KMS-11 (cell line): Measurements from ENCODE around the gene STX8.

Experiments
- H2AFZ ChIP-seq: fragments of 200-600 bp; sonication (generic); 2 replicates; pipeline ENCODE4 v1.6.1; 2016; ENCODE audit warnings: antibody characterized with exemption, mixed run types, low read depth
- H3K27ac ChIP-seq: fragments of 200-600 bp; sonication (generic); 2 replicates; pipeline ENCODE4 v1.6.1; 2016; ENCODE audit warnings: mild to moderate bottlenecking, mixed run types
- H3K27me3 ChIP-seq: fragments of 200-600 bp; sonication (generic); 2 replicates; pipeline ENCODE4 v1.6.1; 2017; ENCODE audit warnings: mild to moderate bottlenecking, low read depth, mixed run types, moderate library complexity; ENCODE audit not compliant: insufficient read depth
- H3K36me3 ChIP-seq: fragments of 200-600 bp; sonication (generic); 2 replicates; pipeline ENCODE4 v1.6.1; 2017; ENCODE audit warnings: mild to moderate bottlenecking, mixed run types; ENCODE audit not compliant: insufficient read depth
- H3K4me1 ChIP-seq: fragments of 200-600 bp; sonication (generic); 2 replicates; pipeline ENCODE4 v1.6.1; 2016; ENCODE audit warnings: mild to moderate bottlenecking, low read depth, mixed run types; ENCODE audit not compliant: poor library complexity, severe bottlenecking
- H3K4me2 ChIP-seq: fragments of 200-600 bp; sonication (generic); 2 replicates; pipeline ENCODE4 v1.7.0; 2016; ENCODE audit warnings: mild to moderate bottlenecking, mixed run types
- H3K4me3 ChIP-seq: fragments of 200-600 bp; sonication (generic); IDR thresholded peaks from 2 replicates; pipeline ENCODE4 v1.6.1; 2017; ENCODE audit warnings: low read depth, low read length, mixed read lengths; ENCODE audit not compliant: insufficient read depth
- H3K79me2 ChIP-seq: fragments of 200-600 bp; sonication (generic); 2 replicates; pipeline ENCODE4 v1.6.1; 2016; ENCODE audit warnings: low read depth, mixed run types; ENCODE audit not compliant: insufficient read depth
- H3K9ac ChIP-seq: fragments of 200-600 bp; sonication (generic); 2 replicates; pipeline ENCODE4 v1.6.1; 2016; ENCODE audit warnings: mild to moderate bottlenecking, mixed run types
- H4K20me1 ChIP-seq: fragments of 200-600 bp; sonication (generic); 2 replicates; pipeline ENCODE4 v1.6.1; 2016; ENCODE audit warnings: mild to moderate bottlenecking, mixed run types; ENCODE audit not compliant: insufficient read depth
- TF ChIP-seq, protein P1 (sequence below): fragments of 200-600 bp; sonication (generic); conservative IDR thresholded peaks from 2 replicates; pipeline ENCODE4 v1.6.1; 2017; ENCODE audit warnings: low read depth, mild to moderate bottlenecking, antibody characterized with exemption, low read length, moderate library complexity, mixed read lengths

The STX8 gene

DNA sequence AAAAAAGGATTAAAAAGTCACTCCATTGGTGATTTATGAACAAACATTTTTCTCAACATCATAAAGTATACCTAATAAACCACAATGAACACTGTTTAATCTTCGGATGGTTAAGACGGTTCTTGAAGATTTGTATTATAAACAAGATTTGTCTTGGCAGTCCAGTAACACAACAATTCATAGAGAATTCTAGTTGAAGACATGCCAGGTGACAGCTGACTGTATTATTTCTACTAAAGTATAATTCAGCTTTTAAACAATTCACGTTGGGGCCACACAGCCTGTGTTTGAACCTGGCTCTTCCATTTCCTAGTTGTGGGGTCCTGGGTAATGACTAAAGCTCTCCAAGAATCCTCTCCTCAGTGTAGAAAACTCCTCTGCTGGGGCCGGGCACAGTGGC lies 22.0 kb downstream of the STX8 start:
- H3K4me1 ChIP-seq = no peaks in the 10 kb centered on the region
- H3K4me2 ChIP-seq = no peak overlapping the region
- TF ChIP-seq, protein P1, sequence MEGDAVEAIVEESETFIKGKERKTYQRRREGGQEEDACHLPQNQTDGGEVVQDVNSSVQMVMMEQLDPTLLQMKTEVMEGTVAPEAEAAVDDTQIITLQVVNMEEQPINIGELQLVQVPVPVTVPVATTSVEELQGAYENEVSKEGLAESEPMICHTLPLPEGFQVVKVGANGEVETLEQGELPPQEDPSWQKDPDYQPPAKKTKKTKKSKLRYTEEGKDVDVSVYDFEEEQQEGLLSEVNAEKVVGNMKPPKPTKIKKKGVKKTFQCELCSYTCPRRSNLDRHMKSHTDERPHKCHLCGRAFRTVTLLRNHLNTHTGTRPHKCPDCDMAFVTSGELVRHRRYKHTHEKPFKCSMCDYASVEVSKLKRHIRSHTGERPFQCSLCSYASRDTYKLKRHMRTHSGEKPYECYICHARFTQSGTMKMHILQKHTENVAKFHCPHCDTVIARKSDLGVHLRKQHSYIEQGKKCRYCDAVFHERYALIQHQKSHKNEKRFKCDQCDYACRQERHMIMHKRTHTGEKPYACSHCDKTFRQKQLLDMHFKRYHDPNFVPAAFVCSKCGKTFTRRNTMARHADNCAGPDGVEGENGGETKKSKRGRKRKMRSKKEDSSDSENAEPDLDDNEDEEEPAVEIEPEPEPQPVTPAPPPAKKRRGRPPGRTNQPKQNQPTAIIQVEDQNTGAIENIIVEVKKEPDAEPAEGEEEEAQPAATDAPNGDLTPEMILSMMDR = no peak
- no peaks in the 10 kb centered on the region for H3K36me3 ChIP-seq
- no peaks in the 10 kb centered on the region for H3K79me2 ChIP-seq
- H3K9ac ChIP-seq = no peak overlapping the region
- H2AFZ ChIP-seq = no peak overlapping the region
- H3K4me3 ChIP-seq = no peak overlapping the region
- no peak overlapping the region for H3K27ac ChIP-seq
- H3K27me3 ChIP-seq = no peaks in the 10 kb centered on the region
- H4K20me1 ChIP-seq = no peaks in the 10 kb centered on the region

DNA sequence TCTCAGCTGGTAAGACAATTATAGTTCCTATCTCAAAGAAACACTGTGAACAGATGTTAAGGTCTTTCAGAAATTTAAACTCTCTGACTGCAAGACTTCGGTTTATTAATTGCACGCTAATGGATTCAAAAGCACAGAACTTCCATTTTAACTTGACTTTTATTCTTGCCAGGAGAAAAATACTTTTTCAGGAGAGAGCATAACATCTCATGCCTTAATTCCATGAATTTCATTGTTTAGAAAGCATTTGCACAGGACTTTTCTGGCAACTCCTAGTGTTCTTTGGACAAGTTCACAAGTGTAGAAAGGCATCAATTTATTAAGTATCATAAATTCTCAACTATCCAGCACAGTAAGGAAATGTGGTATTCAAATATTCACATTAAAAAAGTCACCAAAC lies 22.4 kb downstream of the STX8 start:
- H3K36me3 ChIP-seq = no peaks in the 10 kb centered on the region
- H2AFZ ChIP-seq = no peak overlapping the region
- no peaks in the 10 kb centered on the region for H3K79me2 ChIP-seq
- no peak overlapping the region for H3K4me3 ChIP-seq
- no peak overlapping the region for H3K27ac ChIP-seq
- H4K20me1 ChIP-seq = no peaks in the 10 kb centered on the region
- TF ChIP-seq, protein P1 = no peak
- no peak overlapping the region for H3K9ac ChIP-seq
- H3K4me2 ChIP-seq = no peak overlapping the region
- no peaks in the 10 kb centered on the region for H3K4me1 ChIP-seq
- H3K27me3 ChIP-seq = no peaks in the 10 kb centered on the region

DNA sequence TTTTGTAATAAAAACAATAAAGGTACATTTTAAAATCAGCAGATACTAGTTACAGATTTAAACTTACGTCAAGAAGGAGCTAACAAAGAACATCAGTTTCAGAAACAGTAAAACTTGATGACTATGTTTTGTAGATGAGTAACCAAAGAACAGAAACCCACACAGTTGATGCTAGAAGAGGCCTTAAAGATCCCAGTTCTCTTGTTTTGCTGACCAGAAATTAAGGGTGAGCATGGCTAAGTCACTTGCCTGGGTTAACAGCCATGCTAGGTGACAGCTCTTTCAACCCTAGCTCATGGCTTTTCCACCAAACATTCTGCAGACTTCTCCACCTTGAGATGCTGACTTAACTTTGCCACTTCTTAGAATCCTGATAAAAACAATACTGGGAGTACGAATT lies 26.4 kb downstream of the STX8 start:
- H3K9ac ChIP-seq = no peak overlapping the region
- TF ChIP-seq, protein P1 = no peak
- H3K27ac ChIP-seq = no peak overlapping the region; the same call in 1 of the 2 replicates
- no peaks in the 10 kb centered on the region for H3K36me3 ChIP-seq
- no peaks in the 10 kb centered on the region for H3K27me3 ChIP-seq
- H3K79me2 ChIP-seq = no peaks in the 10 kb centered on the region
- H3K4me1 ChIP-seq = no peaks in the 10 kb centered on the region
- no peak overlapping the region for H2AFZ ChIP-seq
- no peak overlapping the region for H3K4me3 ChIP-seq
- no peaks in the 10 kb centered on the region for H4K20me1 ChIP-seq
- no peak overlapping the region for H3K4me2 ChIP-seq

DNA sequence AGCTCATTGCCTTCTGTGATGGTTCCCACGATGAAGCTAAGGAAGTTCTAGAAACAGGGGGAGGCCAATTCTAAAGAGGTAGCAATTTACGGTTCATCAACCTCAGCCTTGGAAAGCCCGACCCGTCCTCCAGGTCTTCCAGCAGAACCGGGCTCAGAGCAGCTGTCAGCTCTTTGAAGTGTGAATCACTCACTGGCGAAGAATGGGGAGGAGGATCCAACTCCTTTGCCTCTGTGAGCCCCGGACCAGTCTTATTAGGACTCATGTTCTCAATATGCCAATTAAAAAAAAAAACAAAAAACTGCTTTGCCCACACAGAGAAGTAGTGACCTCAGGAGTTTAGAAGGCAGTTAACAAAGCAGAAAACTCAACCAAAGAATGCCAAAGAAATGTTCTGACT lies 31.4 kb downstream of the STX8 start:
- Histone ChIP-seq H4K20me1 (no peaks in the 10 kb centered on the region), H3K4me1 (no peaks in the 10 kb centered on the region), H3K4me2 (no peak overlapping the region), H3K27me3 (no peaks in the 10 kb centered on the region), H3K27ac (no peak overlapping the region), H2AFZ (no peak overlapping the region), H3K36me3 (no peaks in the 10 kb centered on the region), H3K79me2 (no peaks in the 10 kb centered on the region), H3K4me3 (no peak overlapping the region), H3K9ac (no peak overlapping the region)
- TF ChIP-seq, protein P1 = no peak

DNA sequence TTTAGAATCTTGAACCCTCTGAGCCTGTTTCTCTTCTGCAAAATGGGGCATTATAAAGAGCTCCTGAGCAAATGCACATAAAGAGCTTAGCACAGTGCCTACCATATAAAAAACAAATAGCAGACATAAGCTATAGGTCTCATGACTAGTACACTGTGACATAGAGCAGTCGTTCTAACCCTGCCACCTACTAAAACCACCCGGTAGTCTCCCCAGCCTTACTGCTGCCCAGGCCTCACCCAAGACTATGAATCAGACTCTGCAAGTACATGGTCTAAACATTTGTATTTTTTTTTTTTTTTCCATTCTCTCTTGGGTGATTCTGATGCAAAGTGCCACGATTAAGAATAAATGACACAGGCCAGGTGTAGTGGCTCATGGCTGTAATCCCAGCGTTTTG lies 33.9 kb downstream of the STX8 start:
- no peaks in the 10 kb centered on the region for H3K27me3 ChIP-seq
- no peaks in the 10 kb centered on the region for H3K79me2 ChIP-seq
- TF ChIP-seq, protein P1 = no peak
- no peak overlapping the region for H2AFZ ChIP-seq
- no peaks in the 10 kb centered on the region for H3K4me1 ChIP-seq
- no peak overlapping the region for H3K9ac ChIP-seq
- no peak overlapping the region for H3K4me3 ChIP-seq
- H3K36me3 ChIP-seq = no peaks in the 10 kb centered on the region
- H3K4me2 ChIP-seq = no peak overlapping the region
- H3K27ac ChIP-seq = no peak overlapping the region
- H4K20me1 ChIP-seq = no peaks in the 10 kb centered on the region
